Type B pancreatic cell (in vitro differentiated cells): ENCODE measurements around the gene RBM24. TPM values are rescaled to one million over a fixed set of nuclear protein-coding genes. Genes with fewer than 3 reads are reported as not detected.

ENCODE experiments used
- DNase-seq: peaks from one replicate; pipeline ENCODE4 v3.0.0; 2021; ENCODE audit warnings: mixed read lengths; ENCODE audit not compliant: unreplicated experiment; ENCODE audit errors: extremely low spot score
- H3K27ac Mint-ChIP-seq: 2 replicates; pipeline ENCODE4 v1.8.0; 2021; ENCODE audit warnings: mild to moderate bottlenecking, mixed read lengths
- H3K27me3 Mint-ChIP-seq: 2 replicates; pipeline ENCODE4 v1.8.0; 2021; ENCODE audit warnings: mixed read lengths
- H3K36me3 Mint-ChIP-seq: 2 replicates; pipeline ENCODE4 v1.8.0; 2021; ENCODE audit warnings: mixed read lengths
- H3K4me1 Mint-ChIP-seq: one replicate; pipeline ENCODE4 v1.8.0; 2021; ENCODE audit warnings: mixed read lengths; ENCODE audit not compliant: unreplicated experiment
- H3K4me3 Mint-ChIP-seq: 2 replicates; pipeline ENCODE4 v1.8.0; 2021; ENCODE audit warnings: mild to moderate bottlenecking, mixed read lengths
- H3K9me3 Mint-ChIP-seq: 2 replicates; pipeline ENCODE4 v1.8.0; 2021; ENCODE audit warnings: mixed read lengths
- long read RNA-seq: library from polyadenylated mRNA; unstranded; transcript quantifications from one replicate; pipeline ENCODE4 v2.0.0, GENCODE V29; 2020
- total RNA-seq: library from RNA; stranded (reverse); gene quantifications from 2 replicates; pipeline ENCODE4 v1.2.1, GENCODE V29; 2021; ENCODE audit warnings: low replicate concordance
- TF ChIP-seq, protein P1 (sequence below): fragments of 200-600 bp; sonication (generic); conservative IDR thresholded peaks from 2 replicates; pipeline ENCODE4 v1.5.0; 2021; ENCODE audit warnings: antibody characterized with exemption, mild to moderate bottlenecking

The RBM24 gene
- total RNA-seq = 0.88 and 4.2 TPM in 2 replicates
- long read RNA-seq, partial matches to known transcripts = 1 of 1 reads
- long read RNA-seq, other reads (novel, unspliced or antisense) = 0 of 1 reads

- peaks cover 3% of the 10 kb centered on the region for H3K36me3 Mint-ChIP-seq
- DNase-seq = peak; percentile 73
- TF ChIP-seq, protein P1, sequence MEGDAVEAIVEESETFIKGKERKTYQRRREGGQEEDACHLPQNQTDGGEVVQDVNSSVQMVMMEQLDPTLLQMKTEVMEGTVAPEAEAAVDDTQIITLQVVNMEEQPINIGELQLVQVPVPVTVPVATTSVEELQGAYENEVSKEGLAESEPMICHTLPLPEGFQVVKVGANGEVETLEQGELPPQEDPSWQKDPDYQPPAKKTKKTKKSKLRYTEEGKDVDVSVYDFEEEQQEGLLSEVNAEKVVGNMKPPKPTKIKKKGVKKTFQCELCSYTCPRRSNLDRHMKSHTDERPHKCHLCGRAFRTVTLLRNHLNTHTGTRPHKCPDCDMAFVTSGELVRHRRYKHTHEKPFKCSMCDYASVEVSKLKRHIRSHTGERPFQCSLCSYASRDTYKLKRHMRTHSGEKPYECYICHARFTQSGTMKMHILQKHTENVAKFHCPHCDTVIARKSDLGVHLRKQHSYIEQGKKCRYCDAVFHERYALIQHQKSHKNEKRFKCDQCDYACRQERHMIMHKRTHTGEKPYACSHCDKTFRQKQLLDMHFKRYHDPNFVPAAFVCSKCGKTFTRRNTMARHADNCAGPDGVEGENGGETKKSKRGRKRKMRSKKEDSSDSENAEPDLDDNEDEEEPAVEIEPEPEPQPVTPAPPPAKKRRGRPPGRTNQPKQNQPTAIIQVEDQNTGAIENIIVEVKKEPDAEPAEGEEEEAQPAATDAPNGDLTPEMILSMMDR = peak; percentile 45
- peak within 1 kb of the TSS; percentile 68 for H3K27ac Mint-ChIP-seq
- H3K27me3 Mint-ChIP-seq = peaks cover 88% of the 10 kb centered on the region
- H3K4me3 Mint-ChIP-seq = peak within 1 kb of the TSS; percentile 93
- H3K4me1 Mint-ChIP-seq = peaks cover 9% of the 10 kb centered on the region
- no peaks in the 10 kb centered on the region for H3K9me3 Mint-ChIP-seq
These were observed at the start of gene RBM24 for GRCh38 chr6:17281100-17281496. TSS of gene RBM24 (plus strand) at chr6:17281361. CDS start at chr6:17281582, 221 bp downstream.

- Mint-ChIP-seq H3K27me3 (no peaks in the 10 kb centered on the region), H3K36me3 (no peaks in the 10 kb centered on the region), H3K9me3 (no peaks in the 10 kb centered on the region), H3K27ac (no peak overlapping the region), H3K4me3 (no peak overlapping the region), H3K4me1 (no peaks in the 10 kb centered on the region)
- TF ChIP-seq, protein P1 = no peak
- no peak for DNase-seq
These were observed 47.6 kb upstream of the RBM24 start for GRCh38 chr6:17233531-17233930.

DNA sequence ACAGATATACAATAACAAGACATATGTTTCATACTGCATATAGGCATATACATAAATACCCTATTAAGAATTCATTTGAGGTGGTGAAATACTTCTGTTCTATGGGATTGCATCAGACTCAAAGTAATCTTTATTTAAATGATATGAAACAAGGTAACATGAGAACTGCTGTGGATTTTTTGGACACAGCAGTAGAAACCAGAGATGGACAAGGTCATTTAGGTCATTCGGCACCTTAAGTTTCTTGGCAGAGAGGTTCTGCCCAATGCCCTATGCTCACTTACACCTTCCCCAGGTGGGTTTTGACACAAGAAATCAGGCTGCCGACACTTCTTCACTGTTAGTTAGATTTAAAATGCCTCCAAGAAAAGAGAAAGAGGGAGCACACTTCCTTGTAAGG, 43.9 kb upstream of the RBM24 start:
- DNase-seq = no peak
- TF ChIP-seq, protein P1 = no peak
- Mint-ChIP-seq H3K4me1 (no peaks in the 10 kb centered on the region), H3K27me3 (no peaks in the 10 kb centered on the region), H3K36me3 (no peaks in the 10 kb centered on the region), H3K27ac (no peak overlapping the region), H3K9me3 (no peaks in the 10 kb centered on the region), H3K4me3 (no peak overlapping the region)

DNA sequence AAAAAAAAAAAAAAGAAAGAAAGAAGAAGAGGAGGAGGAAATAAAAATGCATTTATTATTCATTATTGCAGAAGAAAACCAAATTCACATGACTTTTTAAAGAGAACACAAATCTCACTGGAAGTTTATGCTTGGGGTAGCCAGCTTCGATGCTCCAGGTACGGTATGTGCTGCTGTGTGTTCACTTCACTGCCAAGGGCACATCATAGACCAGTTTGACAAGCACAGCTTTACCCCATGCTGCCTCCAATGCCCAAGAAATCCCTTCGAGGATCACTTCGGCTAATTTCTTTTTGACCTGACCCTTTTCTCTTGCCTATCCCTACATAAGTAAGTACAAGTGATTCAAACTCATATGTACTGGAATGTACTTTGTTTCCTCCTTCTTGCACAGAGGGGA, 41.9 kb upstream of the RBM24 start:
- Mint-ChIP-seq H3K9me3 (no peaks in the 10 kb centered on the region), H3K4me1 (no peaks in the 10 kb centered on the region), H3K4me3 (no peak overlapping the region), H3K27ac (no peak overlapping the region), H3K36me3 (no peaks in the 10 kb centered on the region), H3K27me3 (peaks cover 5% of the 10 kb centered on the region)
- DNase-seq = no peak
- TF ChIP-seq, protein P1 = no peak

GRCh38 chr6:17240803-17241500, 40.2 kb upstream of the RBM24 start:
- DNase-seq = no peak
- no peaks in the 10 kb centered on the region for H3K36me3 Mint-ChIP-seq
- H3K4me3 Mint-ChIP-seq = no peak overlapping the region
- peaks cover 6% of the 10 kb centered on the region for H3K27me3 Mint-ChIP-seq
- TF ChIP-seq, protein P1 = no peak
- H3K4me1 Mint-ChIP-seq = no peaks in the 10 kb centered on the region
- H3K27ac Mint-ChIP-seq = no peak overlapping the region
- H3K9me3 Mint-ChIP-seq = no peaks in the 10 kb centered on the region
